ENCODE measurements around the gene SGPP2. TPM values are rescaled to one million over a fixed set of nuclear protein-coding genes. Genes with fewer than 3 reads are reported as not detected.

Gene SGPP2
- total RNA-seq, 1 donor from 2014 or later, result 0.20 TPM

DNA sequence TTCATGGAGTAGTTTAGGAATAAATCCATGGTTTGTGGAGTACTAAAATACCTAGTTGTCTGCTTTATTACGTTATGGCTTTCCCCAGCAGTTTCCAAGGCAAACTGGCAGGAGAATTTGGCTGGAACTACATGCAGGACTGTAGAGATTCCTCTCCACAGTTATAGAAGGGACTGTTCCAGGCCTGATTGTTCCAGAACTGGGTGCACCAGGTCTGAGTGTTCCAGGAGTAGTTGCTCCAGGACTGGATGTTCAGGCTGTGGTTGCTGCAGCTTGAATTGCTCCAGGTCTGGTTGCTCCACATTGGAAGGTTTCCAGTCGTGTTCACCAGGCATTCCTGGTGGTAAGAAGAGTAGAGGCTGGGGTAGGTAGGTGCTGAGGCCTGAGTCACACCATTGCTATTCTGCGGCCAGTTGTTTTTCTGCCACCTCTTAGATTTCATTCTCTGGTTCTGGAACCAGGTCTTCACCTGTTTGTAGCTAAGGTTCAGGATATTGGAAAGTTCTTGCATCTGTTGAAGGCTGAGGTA lies 28.1 kb downstream of the SGPP2 start:
- no peak for FAIRE-seq
- DNase-seq (ENCODE audit: low read depth), result no peak
- H2AFZ ChIP-seq (ENCODE audit: low read depth, low read length), result no peak overlapping the region
- no peak for TF ChIP-seq EZH2 (IDR thresholded peaks at IDR 0.05; ENCODE audit: insufficient read depth, low read length)
- TF ChIP-seq, protein P1, sequence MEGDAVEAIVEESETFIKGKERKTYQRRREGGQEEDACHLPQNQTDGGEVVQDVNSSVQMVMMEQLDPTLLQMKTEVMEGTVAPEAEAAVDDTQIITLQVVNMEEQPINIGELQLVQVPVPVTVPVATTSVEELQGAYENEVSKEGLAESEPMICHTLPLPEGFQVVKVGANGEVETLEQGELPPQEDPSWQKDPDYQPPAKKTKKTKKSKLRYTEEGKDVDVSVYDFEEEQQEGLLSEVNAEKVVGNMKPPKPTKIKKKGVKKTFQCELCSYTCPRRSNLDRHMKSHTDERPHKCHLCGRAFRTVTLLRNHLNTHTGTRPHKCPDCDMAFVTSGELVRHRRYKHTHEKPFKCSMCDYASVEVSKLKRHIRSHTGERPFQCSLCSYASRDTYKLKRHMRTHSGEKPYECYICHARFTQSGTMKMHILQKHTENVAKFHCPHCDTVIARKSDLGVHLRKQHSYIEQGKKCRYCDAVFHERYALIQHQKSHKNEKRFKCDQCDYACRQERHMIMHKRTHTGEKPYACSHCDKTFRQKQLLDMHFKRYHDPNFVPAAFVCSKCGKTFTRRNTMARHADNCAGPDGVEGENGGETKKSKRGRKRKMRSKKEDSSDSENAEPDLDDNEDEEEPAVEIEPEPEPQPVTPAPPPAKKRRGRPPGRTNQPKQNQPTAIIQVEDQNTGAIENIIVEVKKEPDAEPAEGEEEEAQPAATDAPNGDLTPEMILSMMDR (IDR thresholded peaks at IDR 0.05; ENCODE audit: insufficient read depth, low read depth, low read length), result no peak
- H3K9me3 ChIP-seq (ENCODE audit: insufficient read depth, low read depth, low read length), result no peaks in the 10 kb centered on the region
- no peak overlapping the region for H3K9ac ChIP-seq (ENCODE audit: low read length)
- no peak overlapping the region for H3K4me3 Mint-ChIP-seq (ENCODE audit: unreplicated experiment)
- H3K4me1 Mint-ChIP-seq (ENCODE audit: low read depth, unreplicated experiment), result peaks cover 1% of the 10 kb centered on the region
- no peak overlapping the region for H3K4me3 ChIP-seq (ENCODE audit: insufficient read depth, low read depth, low read length)
- peaks cover 2% of the 10 kb centered on the region for H3K27me3 Mint-ChIP-seq (ENCODE audit: low read depth, unreplicated experiment)
- no peaks in the 10 kb centered on the region for H3K36me3 Mint-ChIP-seq (ENCODE audit: low read depth, unreplicated experiment)
- no peak overlapping the region for H3K27ac Mint-ChIP-seq (ENCODE audit: unreplicated experiment)
- H3K4me2 ChIP-seq (ENCODE audit: low read length), result no peak overlapping the region
- H3K36me3 ChIP-seq (ENCODE audit: insufficient read depth, low read length), result no peaks in the 10 kb centered on the region
- H3K27ac ChIP-seq (ENCODE audit: low read depth, low read length), result no peak overlapping the region
- H4K20me1 ChIP-seq (ENCODE audit: insufficient read depth, low read length), result no peaks in the 10 kb centered on the region
- H3K79me2 ChIP-seq (ENCODE audit: insufficient read depth, low read length), result no peaks in the 10 kb centered on the region
- H3K4me1 ChIP-seq (ENCODE audit: insufficient read depth, low read length), result no peaks in the 10 kb centered on the region
- H3K9me3 Mint-ChIP-seq (ENCODE audit: unreplicated experiment), result no peaks in the 10 kb centered on the region
- no peaks in the 10 kb centered on the region for H3K27me3 ChIP-seq (ENCODE audit: insufficient read depth, low read length)

DNA sequence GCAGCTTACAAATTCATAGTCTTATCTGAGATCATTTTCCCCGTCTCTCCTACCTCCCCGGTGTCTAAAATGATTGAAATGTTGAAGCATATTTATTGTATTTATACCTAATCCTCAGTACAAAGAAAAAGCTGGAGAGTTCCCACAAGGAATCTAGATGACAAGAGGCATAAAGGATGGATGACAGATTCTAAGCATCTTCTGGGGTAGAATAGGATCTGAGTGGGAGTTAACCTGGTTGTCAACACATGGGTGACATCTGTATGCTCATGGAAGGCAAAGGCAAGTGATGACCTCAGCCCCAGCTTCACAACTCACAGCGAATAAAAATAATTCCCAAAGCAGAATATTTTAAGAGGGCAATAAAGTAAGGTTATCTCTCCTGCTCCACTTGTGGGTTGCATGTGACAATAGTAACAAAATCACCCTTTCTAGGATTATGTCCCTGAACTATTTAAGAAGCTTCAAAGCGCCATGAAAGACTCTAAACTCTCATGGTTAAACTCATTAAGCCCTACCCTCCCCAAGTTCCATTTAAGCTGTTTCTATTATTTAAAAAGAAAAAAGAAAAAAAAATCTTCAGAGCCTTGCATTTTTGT lies 32.2 kb downstream of the SGPP2 start:
- H3K9me3 Mint-ChIP-seq (ENCODE audit: unreplicated experiment), result no peaks in the 10 kb centered on the region
- Histone ChIP-seq H3K9ac (ENCODE audit: low read length) (no peak overlapping the region), H3K9me3 (ENCODE audit: insufficient read depth, low read depth, low read length) (no peaks in the 10 kb centered on the region), H3K4me1 (ENCODE audit: insufficient read depth, low read length) (no peaks in the 10 kb centered on the region), H3K79me2 (ENCODE audit: insufficient read depth, low read length) (no peaks in the 10 kb centered on the region), H2AFZ (ENCODE audit: low read depth, low read length) (no peak overlapping the region), H3K27me3 (ENCODE audit: insufficient read depth, low read length) (no peaks in the 10 kb centered on the region), H3K27ac (ENCODE audit: low read depth, low read length) (no peak overlapping the region), H3K4me2 (ENCODE audit: low read length) (no peak overlapping the region), H4K20me1 (ENCODE audit: insufficient read depth, low read length) (no peaks in the 10 kb centered on the region), H3K4me3 (ENCODE audit: insufficient read depth, low read depth, low read length) (no peak overlapping the region), H3K36me3 (ENCODE audit: insufficient read depth, low read length) (no peaks in the 10 kb centered on the region)
- DNase-seq (ENCODE audit: low read depth) (no peak), FAIRE-seq (no peak)
- TF ChIP-seq, protein P1 (IDR thresholded peaks at IDR 0.05; ENCODE audit: insufficient read depth, low read depth, low read length), result no peak
- no peak for TF ChIP-seq EZH2 (IDR thresholded peaks at IDR 0.05; ENCODE audit: insufficient read depth, low read length)
- no peak overlapping the region for H3K4me3 Mint-ChIP-seq (ENCODE audit: unreplicated experiment)
- peaks cover 4% of the 10 kb centered on the region for H3K27me3 Mint-ChIP-seq (ENCODE audit: low read depth, unreplicated experiment)
- peaks cover 1% of the 10 kb centered on the region for H3K4me1 Mint-ChIP-seq (ENCODE audit: low read depth, unreplicated experiment)
- no peaks in the 10 kb centered on the region for H3K36me3 Mint-ChIP-seq (ENCODE audit: low read depth, unreplicated experiment)
- no peak overlapping the region for H3K27ac Mint-ChIP-seq (ENCODE audit: unreplicated experiment)

DNA sequence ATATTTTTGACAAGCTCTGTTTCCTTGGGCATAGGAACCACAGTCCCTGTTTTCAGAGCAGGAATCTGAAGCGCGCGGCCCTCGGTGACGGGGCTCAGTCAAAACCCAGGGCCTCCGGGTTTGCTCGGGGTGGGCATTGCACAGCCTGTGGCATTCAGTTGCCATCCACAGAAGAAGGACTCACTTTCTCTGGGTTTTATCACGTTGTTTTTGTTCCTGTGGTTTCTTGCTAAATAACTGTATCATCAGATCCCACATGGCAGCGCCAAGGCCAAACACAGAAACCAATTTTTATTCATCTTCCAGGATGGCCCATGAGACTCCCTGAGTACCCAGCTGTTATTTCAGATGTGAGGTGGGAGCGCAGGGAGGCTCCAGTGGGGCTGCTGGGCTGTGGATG lies 35.6 kb downstream of the SGPP2 start:
- H3K27ac Mint-ChIP-seq (ENCODE audit: unreplicated experiment), result no peak overlapping the region
- peaks cover 2% of the 10 kb centered on the region for H3K9me3 Mint-ChIP-seq (ENCODE audit: unreplicated experiment)
- H3K36me3 ChIP-seq (ENCODE audit: insufficient read depth, low read length), result no peaks in the 10 kb centered on the region
- no peak overlapping the region for H3K4me3 ChIP-seq (ENCODE audit: insufficient read depth, low read depth, low read length)
- no peak for DNase-seq (ENCODE audit: low read depth)
- H3K4me1 ChIP-seq (ENCODE audit: insufficient read depth, low read length), result no peaks in the 10 kb centered on the region
- no peak for FAIRE-seq
- no peaks in the 10 kb centered on the region for H4K20me1 ChIP-seq (ENCODE audit: insufficient read depth, low read length)
- no peak overlapping the region for H3K27ac ChIP-seq (ENCODE audit: low read depth, low read length)
- no peaks in the 10 kb centered on the region for H3K36me3 Mint-ChIP-seq (ENCODE audit: low read depth, unreplicated experiment)
- no peak overlapping the region for H2AFZ ChIP-seq (ENCODE audit: low read depth, low read length)
- H3K79me2 ChIP-seq (ENCODE audit: insufficient read depth, low read length), result no peaks in the 10 kb centered on the region
- no peaks in the 10 kb centered on the region for H3K9me3 ChIP-seq (ENCODE audit: insufficient read depth, low read depth, low read length)
- peaks cover 2% of the 10 kb centered on the region for H3K27me3 Mint-ChIP-seq (ENCODE audit: low read depth, unreplicated experiment)
- TF ChIP-seq, protein P1 (IDR thresholded peaks at IDR 0.05; ENCODE audit: insufficient read depth, low read depth, low read length), result no peak
- TF ChIP-seq EZH2 (IDR thresholded peaks at IDR 0.05; ENCODE audit: insufficient read depth, low read length), result no peak
- H3K27me3 ChIP-seq (ENCODE audit: insufficient read depth, low read length), result peaks cover 2% of the 10 kb centered on the region
- H3K4me3 Mint-ChIP-seq (ENCODE audit: unreplicated experiment), result no peak overlapping the region
- no peaks in the 10 kb centered on the region for H3K4me1 Mint-ChIP-seq (ENCODE audit: low read depth, unreplicated experiment)
- no peak overlapping the region for H3K9ac ChIP-seq (ENCODE audit: low read length)
- no peak overlapping the region for H3K4me2 ChIP-seq (ENCODE audit: low read length)

Measured in astrocyte (in vitro differentiated cells and primary cell).